ENCODE results near the gene IDH3A. TPM values are rescaled to one million over a fixed set of nuclear protein-coding genes. Genes with fewer than 3 reads are reported as not detected.

IDH3A gene
- total RNA-seq, 4 donors from 2014 or later, result 55.1 to 155 (median 83.3) TPM

GRCh38 chr15:78139578-78139977, 9.6 kb upstream of the IDH3A start:
- Histone ChIP-seq H3K9me3 (no peaks in the 10 kb centered on the region), H3K27me3 (no peaks in the 10 kb centered on the region), H3K27ac (no peak overlapping the region), H3K36me3 (no peaks in the 10 kb centered on the region), H3K4me1 (peaks cover 2 to 5% of the 10 kb centered on the region in 2 donors), H3K4me3 (replicated peaks in 1 of 3) (no peak overlapping the region)
- intact Hi-C loops (cut with DNase I), result no loop called here
- no peak for TF ChIP-seq CTCF (IDR thresholded peaks at IDR 0.05)
- TF ChIP-seq POLR2A (IDR thresholded peaks at IDR 0.05), result no peak
- WGBS, 2 donors, result 91 to 95% methylated on average over 5 of the region's 5 CpGs
- no peak for DNase-seq

- H3K4me1 ChIP-seq, result peaks cover under 1 to 5% of the 10 kb centered on the region in 2 donors
- intact Hi-C loops (cut with DNase I), result loop anchor here (10.0 kb wide), 1 partner anchor 75 kb away; no protein-coding TSS in a partner anchor
These were observed 8.9 kb upstream of the IDH3A start for GRCh38 chr15:78140292-78140691.

GRCh38 chr15:78142332-78142731, 6.8 kb upstream of the IDH3A start:
- H3K4me1 ChIP-seq, result no peaks in the 10 kb centered on the region
- no peak overlapping the region for H3K4me3 ChIP-seq (replicated peaks in 1 of 3)
- intact Hi-C loops (cut with DNase I), result loop anchor here (10.0 kb wide), 1 partner anchor 78 kb away; no protein-coding TSS in a partner anchor
- no peaks in the 10 kb centered on the region for H3K36me3 ChIP-seq
- no peak for TF ChIP-seq POLR2A (IDR thresholded peaks at IDR 0.05)
- no peak for TF ChIP-seq CTCF (IDR thresholded peaks at IDR 0.05)
- DNase-seq, result no peak
- no peak overlapping the region for H3K27ac ChIP-seq
- no peaks in the 10 kb centered on the region for H3K27me3 ChIP-seq
- 88 to 94% methylated on average over 3 of the region's 3 CpGs for WGBS, 2 donors
- H3K9me3 ChIP-seq, result no peaks in the 10 kb centered on the region

More at GRCh38 chr15:78140292-78140691, 8.9 kb upstream of the IDH3A start:
- TF ChIP-seq CTCF (IDR thresholded peaks at IDR 0.05) (no peak), POLR2A (IDR thresholded peaks at IDR 0.05) (no peak)
- no peaks in the 10 kb centered on the region for H3K36me3 ChIP-seq
- no peak for DNase-seq
- no peak overlapping the region for H3K27ac ChIP-seq
- no peak overlapping the region for H3K4me3 ChIP-seq (replicated peaks in 1 of 3)
- no peaks in the 10 kb centered on the region for H3K27me3 ChIP-seq
- no peaks in the 10 kb centered on the region for H3K9me3 ChIP-seq

DNA sequence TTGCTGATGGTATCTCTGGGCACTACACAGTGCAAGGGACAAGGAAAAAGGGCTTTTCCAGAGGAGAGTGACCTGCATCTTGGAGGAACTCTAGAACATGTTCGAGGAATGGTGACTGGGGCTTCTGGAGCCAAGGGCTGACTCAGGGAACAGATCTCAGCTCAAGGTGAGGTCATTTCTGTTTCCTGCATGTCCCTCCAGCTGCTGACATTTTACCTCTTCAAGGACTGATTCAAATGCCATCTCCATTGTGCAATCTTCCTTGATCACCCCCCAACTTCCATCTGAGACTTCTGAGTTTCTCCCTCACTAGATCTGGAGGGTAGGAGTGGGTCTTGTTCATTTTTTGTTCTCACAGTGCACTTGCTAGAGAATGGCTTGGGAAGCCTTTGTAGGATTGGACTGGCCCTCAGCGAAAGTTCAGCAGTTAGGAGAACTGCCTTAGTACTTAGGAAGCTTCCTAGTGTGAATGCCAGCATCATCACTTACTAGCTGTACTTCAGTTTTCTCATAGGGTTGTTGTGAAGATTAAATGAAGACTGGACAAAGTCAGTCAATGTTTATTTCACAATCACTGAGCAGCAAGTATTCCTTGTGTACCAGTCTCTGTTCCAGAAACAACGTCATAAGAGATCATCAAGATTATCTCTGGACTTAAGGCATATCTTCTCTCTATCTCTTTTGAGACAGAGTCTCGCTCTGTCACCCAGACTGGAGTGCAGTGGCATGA, 2.6 kb upstream of the IDH3A start:
- no peaks in the 10 kb centered on the region for H3K36me3 ChIP-seq
- no peak overlapping the region for H3K4me3 ChIP-seq (replicated peaks in 1 of 3)
- intact Hi-C loops (cut with DNase I), result loop anchor here (10.0 kb wide), 1 partner anchor 82 kb away; no protein-coding TSS in a partner anchor
- H3K27ac ChIP-seq, result no peak overlapping the region
- WGBS, 2 donors, result 76 to 86% methylated on average over 4 of the region's 4 CpGs
- H3K27me3 ChIP-seq, result no peaks in the 10 kb centered on the region
- DNase-seq, result no peak
- TF ChIP-seq POLR2A (IDR thresholded peaks at IDR 0.05), result no peak
- no peak for TF ChIP-seq CTCF (IDR thresholded peaks at IDR 0.05)
- no peaks in the 10 kb centered on the region for H3K9me3 ChIP-seq
- peaks cover 15 to 16% of the 10 kb centered on the region in 2 donors for H3K4me1 ChIP-seq

DNA sequence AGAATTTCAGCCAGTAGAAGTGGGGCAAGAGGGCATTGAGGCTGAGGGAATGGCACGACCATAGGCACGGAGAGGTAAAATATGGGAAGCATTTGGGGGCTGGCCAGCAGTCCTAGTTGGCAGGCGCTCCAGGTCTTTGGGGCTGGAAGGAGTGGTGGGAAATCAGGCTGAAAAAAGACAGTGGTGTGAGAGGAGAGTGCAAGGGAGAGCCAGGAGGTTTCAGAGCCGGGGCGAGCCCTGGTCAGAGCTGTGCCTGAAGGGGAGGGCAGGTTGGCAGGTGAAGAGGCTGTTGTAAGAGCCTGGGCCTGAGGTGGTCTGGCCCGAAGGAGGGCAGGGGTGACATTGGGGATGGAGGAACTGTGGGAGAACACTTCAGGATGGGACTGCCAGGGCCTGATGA, 1.6 kb upstream of the IDH3A start:
- 93 to 94% methylated on average over 6 of the region's 6 CpGs for WGBS, 2 donors
- H3K4me3 ChIP-seq (replicated peaks in 1 of 3), result no peak overlapping the region
- DNase-seq, result no peak
- H3K9me3 ChIP-seq, result no peaks in the 10 kb centered on the region
- H3K27me3 ChIP-seq, result no peaks in the 10 kb centered on the region
- H3K4me1 ChIP-seq, result peaks cover 15 to 16% of the 10 kb centered on the region in 2 donors
- no peaks in the 10 kb centered on the region for H3K36me3 ChIP-seq
- TF ChIP-seq POLR2A (IDR thresholded peaks at IDR 0.05) (no peak), CTCF (IDR thresholded peaks at IDR 0.05) (no peak)
- H3K27ac ChIP-seq, result no peak overlapping the region
- intact Hi-C loops (cut with DNase I), result loop anchor here (10.0 kb wide), 1 partner anchor 83 kb away; no protein-coding TSS in a partner anchor

Data from thyroid gland (tissue), 4 donors.